Esophagus (tissue), 2 donors: ENCODE data around the gene HIF1A. TPM values are rescaled to one million over a fixed set of nuclear protein-coding genes. Genes with fewer than 3 reads are reported as not detected.
A peak's percentile ranks its signal among the peaks of the same experiment; 100 is the strongest.

Experiments
- H3K27ac ChIP-seq, 2 donors: one replicate each; pipeline ENCODE4 v1.5.1; 2013; ENCODE audit warnings: low read depth in 2 of 2, mild to moderate bottlenecking in 2 of 2, inconsistent platforms in 1 of 2, low read length in 1 of 2, moderate library complexity in 1 of 2
- H3K27me3 ChIP-seq, 2 donors: one replicate each; pipeline ENCODE4 v1.6.1; 2013; ENCODE audit warnings: low read length in 2 of 2, control low read depth in 1 of 2, mild to moderate bottlenecking in 1 of 2; ENCODE audit not compliant: insufficient read depth in 2 of 2, control insufficient read depth in 1 of 2
- H3K36me3 ChIP-seq, 2 donors: one replicate each; pipeline ENCODE4 v1.6.1; 2013; ENCODE audit warnings: low read length in 1 of 2; ENCODE audit not compliant: control insufficient read depth in 2 of 2, insufficient read depth in 2 of 2
- H3K4me1 ChIP-seq, 2 donors: one replicate each; pipeline ENCODE4 v1.6.1; 2013; ENCODE audit warnings: low read length in 1 of 2; ENCODE audit not compliant: control insufficient read depth in 2 of 2, insufficient read depth in 2 of 2
- H3K4me3 ChIP-seq, 2 donors: one replicate each; pipeline ENCODE4 v1.5.1; 2013; ENCODE audit warnings: low read length in 2 of 2, mild to moderate bottlenecking in 2 of 2, low read depth in 1 of 2, moderate library complexity in 1 of 2
- H3K9me3 ChIP-seq, 2 donors: one replicate each; pipeline ENCODE4 v1.6.1; 2013; ENCODE audit warnings: mild to moderate bottlenecking in 2 of 2, low read depth in 1 of 2, low read length in 1 of 2, moderate library complexity in 1 of 2; ENCODE audit not compliant: control insufficient read depth in 2 of 2, insufficient read depth in 1 of 2
- WGBS, 2 donors: extraction: QIAGEN DNeasy Blood & Tissue Kit; methylation state at CpG; one replicate each; pipeline ENCODE4 v1.1.7; 2013; 5-methylcytosine and 5-hydroxymethylcytosine counted together
- polyA plus RNA-seq, 2 donors: library from polyadenylated mRNA; stranded (reverse); fragments of 200-250 nt; gene quantifications; one replicate each; pipeline ENCODE4 v1.2.3, GENCODE V29; 2013
- donor health status: healthy with polysubstance abuse.
- donor health status: Bipolar disorder and iron deficiency.

HIF1A gene
- polyA plus RNA-seq, 2 donors: 23.4 to 47.5 TPM

DNA sequence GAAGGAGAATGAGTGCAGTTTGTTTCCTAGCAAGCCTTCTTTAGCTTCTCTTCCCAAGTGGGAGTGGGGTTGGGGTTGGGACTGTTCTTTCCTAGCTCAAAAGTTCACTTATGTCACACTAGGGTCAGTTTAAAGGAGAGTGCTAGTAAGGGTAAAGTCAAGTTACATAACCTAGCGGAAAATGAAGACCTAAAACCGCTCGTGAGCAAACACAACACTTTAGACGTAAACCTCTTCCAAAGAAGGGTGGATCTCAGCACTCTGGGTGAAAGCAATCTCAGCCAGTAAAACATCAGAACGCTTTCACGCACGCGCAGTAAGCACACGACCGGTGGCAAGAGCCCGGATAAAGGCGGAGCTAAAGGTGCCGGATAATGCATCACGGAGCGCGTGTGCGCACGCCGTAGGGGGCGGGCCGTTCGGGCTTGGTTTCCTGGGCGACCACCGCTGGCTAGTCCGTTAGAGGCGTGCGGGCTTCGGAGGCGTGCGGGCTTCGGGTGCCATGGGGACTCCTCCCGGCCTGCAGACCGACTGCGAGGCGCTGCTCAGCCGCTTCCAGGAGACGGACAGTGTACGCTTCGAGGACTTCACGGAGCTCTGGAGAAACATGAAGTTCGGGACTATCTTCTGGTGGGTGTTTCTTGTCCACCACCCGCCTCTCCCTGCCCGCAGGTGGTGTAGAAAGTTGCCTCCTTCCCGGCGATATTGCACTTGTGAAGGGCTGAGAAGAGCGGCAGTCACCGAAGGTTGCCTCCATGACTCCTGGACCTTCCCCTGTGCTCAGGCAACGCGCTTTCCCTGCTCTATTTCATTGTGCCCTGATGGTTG lies 66.9 kb downstream of the HIF1A start, which contains the start of gene SNAPC1:
SNAPC1 (plus strand) TSS at position 462 of the 828 bp plus-strand sequence; CDS start at position 503, 41 bp downstream.
- H3K36me3 ChIP-seq: no peaks in the 10 kb centered on the region
- H3K4me3 ChIP-seq: peak within 1 kb of the TSS; percentile 86 to 94
- WGBS, 2 donors: 0 to 1% methylated on average over 49 of the region's 49 CpGs
- no peaks in the 10 kb centered on the region for H3K4me1 ChIP-seq
- H3K27me3 ChIP-seq: no peaks in the 10 kb centered on the region
- no peaks in the 10 kb centered on the region for H3K9me3 ChIP-seq
- peak within 1 kb of the TSS; percentile 93 to 96 for H3K27ac ChIP-seq

DNA sequence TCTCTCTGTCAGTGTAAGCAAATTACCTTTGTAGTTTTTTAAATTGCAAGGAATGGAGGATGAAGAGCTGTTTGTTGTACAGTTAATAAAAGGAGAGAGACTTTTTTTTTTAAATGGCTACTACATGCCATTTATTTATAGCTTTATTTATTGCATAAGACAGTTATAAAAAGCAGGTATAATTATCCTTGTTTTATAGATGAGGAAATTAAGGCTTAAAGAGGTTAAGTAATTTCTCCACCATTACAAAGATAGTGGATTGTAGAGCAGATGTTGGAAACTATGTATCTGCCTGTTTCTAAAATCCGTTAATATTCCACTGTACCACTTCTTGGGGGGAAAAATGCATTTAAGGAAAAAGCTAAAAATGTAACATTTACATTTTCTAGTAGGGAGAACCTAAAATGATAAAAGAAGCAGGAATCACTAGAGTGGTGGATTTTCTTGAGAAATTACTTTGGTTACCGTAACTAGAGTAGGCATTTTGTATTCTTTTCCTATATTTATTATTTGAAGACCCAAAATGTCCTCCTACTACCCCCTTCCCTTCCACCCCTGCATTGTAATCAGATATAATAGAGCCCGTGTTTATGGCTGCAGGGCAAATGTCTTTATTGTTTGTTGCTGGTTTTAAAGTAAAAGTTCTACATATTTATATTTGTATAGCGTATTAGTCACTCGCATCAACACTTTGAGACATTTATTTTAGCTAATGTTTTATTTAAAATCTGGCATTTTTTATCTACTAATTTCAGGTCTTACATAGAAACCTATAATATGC lies 69.2 kb downstream of the HIF1A start:
- WGBS, 2 donors: 51 to 61% methylated on average over 5 of the region's 5 CpGs
- Histone ChIP-seq H3K4me3 (no peak overlapping the region), H3K4me1 (no peaks in the 10 kb centered on the region), H3K9me3 (no peaks in the 10 kb centered on the region), H3K27ac (no peak overlapping the region), H3K27me3 (no peaks in the 10 kb centered on the region), H3K36me3 (no peaks in the 10 kb centered on the region)

DNA sequence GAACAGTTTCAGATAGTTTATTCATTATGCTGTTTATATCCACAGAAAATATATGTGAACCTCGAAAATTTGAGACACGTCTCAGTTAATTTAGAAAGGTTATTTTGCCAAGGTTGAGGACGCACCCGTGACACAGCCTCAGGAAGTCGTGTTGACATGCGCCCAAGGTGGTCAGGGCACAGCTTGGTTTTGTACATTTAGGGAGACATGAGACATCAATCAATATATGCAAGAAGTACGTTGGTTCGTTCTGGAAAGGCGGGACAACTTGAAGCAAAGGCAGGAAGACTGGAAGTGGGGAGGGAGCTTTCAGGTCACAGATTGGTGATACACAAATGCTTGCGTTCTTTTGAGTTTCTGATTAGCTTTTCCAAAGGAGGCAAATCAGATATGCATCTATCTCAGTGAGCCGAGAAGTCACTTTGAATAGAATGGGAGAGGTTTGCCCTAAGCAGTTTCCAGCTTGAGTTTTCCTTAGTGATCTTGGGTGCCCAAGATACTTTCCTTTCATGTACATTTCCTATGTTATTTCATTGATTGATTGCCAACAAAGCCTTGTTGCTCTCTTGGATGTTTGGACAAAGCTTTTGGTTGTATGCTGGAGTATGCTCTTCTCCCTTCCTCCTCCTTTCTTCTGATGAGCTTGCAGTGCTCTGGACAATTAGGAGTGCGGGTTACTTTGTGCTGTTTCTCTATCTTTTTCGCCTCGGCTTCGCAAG lies 70.1 kb downstream of the HIF1A start:
- Histone ChIP-seq H3K27me3 (no peaks in the 10 kb centered on the region), H3K27ac (peak overlapping the region; percentile 68 to 72), H3K4me1 (no peaks in the 10 kb centered on the region), H3K4me3 (peak overlapping the region in 1 of 2 donors; percentile 36), H3K36me3 (no peaks in the 10 kb centered on the region), H3K9me3 (no peaks in the 10 kb centered on the region)
- 43 to 58% methylated on average over 15 of the region's 15 CpGs for WGBS, 2 donors

DNA sequence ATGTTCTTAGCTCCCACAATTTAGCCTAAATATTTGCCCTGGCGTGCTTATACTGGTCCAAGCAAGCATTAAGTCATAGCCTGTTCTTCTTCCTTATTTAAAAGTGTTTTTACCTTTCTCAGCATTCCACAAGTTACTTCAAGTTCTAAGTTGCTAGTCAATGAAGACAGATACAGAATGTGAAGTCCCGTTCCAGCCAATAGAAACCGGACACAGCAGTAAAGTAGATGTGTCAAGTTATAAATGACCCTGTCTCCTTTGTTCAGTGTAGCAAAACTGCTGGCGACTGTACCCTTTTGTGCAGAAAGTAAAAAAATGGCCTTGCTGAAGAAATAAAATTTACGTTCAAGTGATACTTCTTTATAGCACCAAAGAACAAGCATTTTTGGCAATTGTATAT lies 70.8 kb downstream of the HIF1A start:
- H3K27me3 ChIP-seq: no peaks in the 10 kb centered on the region
- H3K9me3 ChIP-seq: no peaks in the 10 kb centered on the region
- WGBS, 2 donors: 48 to 62% methylated on average over 5 of the region's 5 CpGs
- H3K27ac ChIP-seq: peak overlapping the region in 1 of 2 donors; percentile 42
- no peak overlapping the region for H3K4me3 ChIP-seq
- H3K36me3 ChIP-seq: peaks cover 0 to 3% of the 10 kb centered on the region in 2 donors
- H3K4me1 ChIP-seq: no peaks in the 10 kb centered on the region

DNA sequence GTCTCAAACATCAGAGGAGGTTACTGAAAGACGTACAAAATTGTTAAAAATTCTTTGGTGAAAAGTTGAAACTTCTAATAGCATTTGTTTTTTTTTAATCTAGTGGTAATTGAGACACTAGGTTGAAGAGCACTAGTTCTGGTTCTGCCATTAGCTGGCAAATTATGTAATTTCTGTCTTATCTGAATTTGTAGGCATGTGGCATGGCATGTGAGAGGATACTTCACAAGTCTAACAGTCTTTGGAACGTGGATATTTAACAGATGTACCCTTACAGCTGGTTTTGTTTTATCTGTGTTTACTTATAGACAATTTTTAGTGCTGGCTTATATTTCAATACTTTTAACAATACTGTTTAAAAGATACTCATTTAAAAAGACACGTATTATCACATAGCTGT lies 72.9 kb downstream of the HIF1A start:
- Histone ChIP-seq H3K9me3 (no peaks in the 10 kb centered on the region), H3K27ac (no peak overlapping the region), H3K27me3 (no peaks in the 10 kb centered on the region), H3K36me3 (peaks cover 0 to 3% of the 10 kb centered on the region in 2 donors), H3K4me3 (no peak overlapping the region), H3K4me1 (no peaks in the 10 kb centered on the region)
- WGBS, 2 donors: 79 to 86% methylated on average over 3 of the region's 3 CpGs

DNA sequence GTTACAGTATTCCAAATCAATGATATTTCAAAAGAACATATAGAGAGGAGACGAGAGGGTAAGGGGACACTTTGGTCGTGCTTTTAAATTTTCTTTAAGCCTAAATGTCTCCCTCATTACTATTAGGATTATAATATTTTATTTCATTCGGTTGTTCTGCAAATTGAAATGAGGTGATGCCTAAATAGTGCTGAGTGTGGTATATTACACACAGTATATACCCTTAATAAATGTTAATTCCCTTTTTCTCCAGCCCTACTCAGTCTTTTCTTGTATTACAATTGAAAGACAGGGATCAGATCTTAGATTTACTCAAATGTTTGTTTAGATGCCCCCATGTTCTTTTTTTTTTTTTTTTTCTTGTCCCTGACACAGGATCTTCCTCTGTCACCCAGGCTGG lies 74.6 kb downstream of the HIF1A start:
- H3K36me3 ChIP-seq: peaks cover 0 to 3% of the 10 kb centered on the region in 2 donors
- H3K27ac ChIP-seq: no peak overlapping the region
- 76 to 93% methylated on average over 3 of the region's 3 CpGs for WGBS, 2 donors
- no peaks in the 10 kb centered on the region for H3K9me3 ChIP-seq
- H3K4me1 ChIP-seq: no peaks in the 10 kb centered on the region
- no peak overlapping the region for H3K4me3 ChIP-seq
- H3K27me3 ChIP-seq: no peaks in the 10 kb centered on the region

DNA sequence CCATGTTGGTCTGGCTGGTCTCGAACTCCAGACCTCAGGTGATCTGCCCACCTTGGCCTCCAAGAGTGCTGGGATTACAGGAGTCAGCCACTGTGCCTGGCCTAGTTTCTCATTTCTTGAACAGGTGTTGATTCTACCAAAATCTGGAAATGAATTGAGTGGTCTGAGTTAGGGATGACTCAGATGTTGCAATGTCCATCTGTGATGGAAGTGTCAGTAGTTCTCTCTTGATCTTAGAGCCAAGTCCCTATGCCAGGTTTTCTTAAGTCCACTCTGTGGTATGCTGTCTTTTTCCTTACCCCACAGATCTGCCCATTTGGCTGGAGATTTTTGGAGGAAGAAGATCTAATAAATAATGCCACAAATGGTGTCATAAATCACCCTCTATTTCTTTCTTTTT lies 79.5 kb downstream of the HIF1A start:
- H3K27me3 ChIP-seq: no peaks in the 10 kb centered on the region

DNA sequence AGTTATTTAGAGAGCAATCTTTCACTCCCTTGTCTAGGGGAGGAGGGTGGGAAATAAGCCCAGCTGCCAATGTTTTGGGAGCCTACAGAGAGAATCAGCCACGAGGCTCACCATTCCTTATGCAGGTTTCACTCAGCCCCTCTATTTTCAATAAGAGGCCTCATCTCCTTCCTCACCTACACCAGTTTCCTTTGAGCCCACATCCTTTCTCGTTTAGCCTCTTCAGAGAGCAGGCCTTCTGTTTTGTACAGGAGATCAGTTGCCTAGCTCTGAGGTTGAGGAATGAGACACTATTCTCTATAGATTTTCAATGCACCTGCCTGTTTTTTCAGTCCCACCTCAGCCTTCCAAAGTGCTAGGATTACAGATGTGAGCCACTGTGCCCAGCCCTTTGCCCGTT lies 84.8 kb downstream of the HIF1A start:
- H3K36me3 ChIP-seq: peaks cover 0 to 3% of the 10 kb centered on the region in 2 donors
- no peak overlapping the region for H3K27ac ChIP-seq
- WGBS, 2 donors: 67 to 76% methylated on average over 3 of the region's 3 CpGs
- H3K27me3 ChIP-seq: no peaks in the 10 kb centered on the region
- H3K4me1 ChIP-seq: no peaks in the 10 kb centered on the region
- H3K4me3 ChIP-seq: no peak overlapping the region
- no peaks in the 10 kb centered on the region for H3K9me3 ChIP-seq

More for the DNA sequence above, 79.5 kb downstream of the HIF1A start:
- Histone ChIP-seq H3K4me3 (no peak overlapping the region), H3K36me3 (peaks cover 0 to 3% of the 10 kb centered on the region in 2 donors), H3K9me3 (no peaks in the 10 kb centered on the region), H3K4me1 (no peaks in the 10 kb centered on the region), H3K27ac (no peak overlapping the region)
- 100% methylated on average over 1 of the region's 1 CpG for whole genome bisulfite sequencing, 2 donors

DNA sequence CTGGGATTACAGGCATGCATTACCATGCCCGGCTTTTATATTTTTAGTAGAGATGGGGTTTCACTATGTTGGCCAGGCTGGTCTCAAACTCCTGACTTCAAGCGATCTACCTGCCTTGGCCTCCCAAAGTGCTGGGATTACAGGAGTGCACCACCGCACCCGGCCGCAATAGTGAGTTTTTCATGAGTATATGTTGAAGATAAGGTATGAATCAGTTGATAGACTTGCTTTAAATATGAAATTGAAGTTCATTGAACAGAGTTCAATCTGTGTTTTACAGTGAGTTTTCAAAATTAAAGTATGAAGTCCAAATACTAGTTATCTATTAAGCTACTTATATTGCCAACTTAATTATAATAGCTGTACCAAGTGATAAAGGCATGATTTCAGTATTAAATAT lies 102.0 kb downstream of the HIF1A start:
- H3K36me3 ChIP-seq: peaks cover 2 to 3% of the 10 kb centered on the region in 2 donors
- H3K27me3 ChIP-seq: no peaks in the 10 kb centered on the region
- no peaks in the 10 kb centered on the region for H3K4me1 ChIP-seq
- no peaks in the 10 kb centered on the region for H3K9me3 ChIP-seq
- 90 to 97% methylated on average over 5 of the region's 5 CpGs for WGBS, 2 donors
- no peak overlapping the region for H3K27ac ChIP-seq
- H3K4me3 ChIP-seq: no peak overlapping the region
